HG02588 (cell line): ENCODE measurements around the gene PDLIM4.

Experiments used
- ATAC-seq: cut with Tn5 transposase; IDR thresholded peaks from one replicate; pipeline ENCODE4 v1.9.1; 2021; ENCODE audit warnings: mild to moderate bottlenecking, moderate library complexity; ENCODE audit not compliant: unreplicated experiment

Gene PDLIM4

GRCh38 chr5:132301344-132302271 lies 44.1 kb downstream of the PDLIM4 start:
- ATAC-seq = no peak

GRCh38 chr5:132302413-132302812 lies 44.9 kb downstream of the PDLIM4 start:
- ATAC-seq = no peak

GRCh38 chr5:132303589-132303988 lies 46.1 kb downstream of the PDLIM4 start:
- no peak for ATAC-seq

GRCh38 chr5:132305420-132305819 lies 47.9 kb downstream of the PDLIM4 start:
- ATAC-seq = no peak

- ATAC-seq = no peak
These were observed 51.2 kb downstream of the PDLIM4 start for GRCh38 chr5:132308701-132309100.

GRCh38 chr5:132309679-132310078 lies 52.2 kb downstream of the PDLIM4 start:
- ATAC-seq = no peak

GRCh38 chr5:132310141-132310834 lies 52.8 kb downstream of the PDLIM4 start:
- no peak for ATAC-seq

GRCh38 chr5:132313366-132313765 lies 55.9 kb downstream of the PDLIM4 start:
- ATAC-seq = no peak

GRCh38 chr5:132313961-132314432 lies 56.5 kb downstream of the PDLIM4 start:
- ATAC-seq = no peak

GRCh38 chr5:132315529-132316067 lies 58.1 kb downstream of the PDLIM4 start:
- no peak for ATAC-seq

- ATAC-seq = no peak
These were observed 62.5 kb downstream of the PDLIM4 start for GRCh38 chr5:132319975-132320374.

GRCh38 chr5:132321109-132321721 lies 63.7 kb downstream of the PDLIM4 start:
- no peak for ATAC-seq

- no peak for ATAC-seq
These were observed 64.8 kb downstream of the PDLIM4 start for GRCh38 chr5:132322266-132322665.
